SU-DHL-6 (cell line): ENCODE measurements around the gene RNF182.

Experiments
- H2AFZ ChIP-seq: fragments of 200-600 bp; sonication (generic); 2 replicates; pipeline ENCODE4 v1.6.1; 2014; ENCODE audit warnings: low read depth, mild to moderate bottlenecking, moderate library complexity, mixed read lengths, antibody characterized with exemption, low read length; ENCODE audit not compliant: severe bottlenecking
- H3F3A ChIP-seq: fragments of 200-600 bp; shearing (Covaris generic); 2 replicates; pipeline ENCODE4 v1.6.0; 2016; ENCODE audit warnings: antibody characterized with exemption, mild to moderate bottlenecking; ENCODE audit not compliant: insufficient read depth
- H3K27ac ChIP-seq: fragments of 200-600 bp; sonication (generic); 2 replicates; pipeline ENCODE4 v1.5.1; 2016; ENCODE audit warnings: low read depth, mild to moderate bottlenecking, low read length, moderate library complexity, mixed read lengths
- H3K27me3 ChIP-seq: fragments of 200-600 bp; sonication (generic), shearing (Covaris generic); 2 replicates; pipeline ENCODE4 v1.6.0; 2014; ENCODE audit warnings: mild to moderate bottlenecking, low read length
- H3K36me3 ChIP-seq: fragments of 200-600 bp; sonication (generic); 2 replicates; pipeline ENCODE4 v1.6.1; 2014; ENCODE audit warnings: mild to moderate bottlenecking, low read length, mixed read lengths
- H3K4me2 ChIP-seq: fragments of 300-600, 200-600 bp; shearing (Covaris generic), sonication (generic); 2 replicates; pipeline ENCODE4 v1.6.0; 2014; ENCODE audit warnings: low read length, low read depth, mild to moderate bottlenecking; ENCODE audit not compliant: poor library complexity, severe bottlenecking
- H3K4me3 ChIP-seq: fragments of 200-600 bp; sonication (generic); 2 replicates; pipeline ENCODE4 v1.5.1; 2014; ENCODE audit warnings: antibody characterized with exemption, low read length, mild to moderate bottlenecking, mixed read lengths; ENCODE audit not compliant: insufficient read depth, poor library complexity, severe bottlenecking
- H3K79me2 ChIP-seq: fragments of 200-600 bp; sonication (generic); 2 replicates; pipeline ENCODE4 v1.6.1; 2014; ENCODE audit warnings: mild to moderate bottlenecking, low read length, moderate library complexity; ENCODE audit not compliant: insufficient read depth
- H3K9ac ChIP-seq: fragments of 200-600 bp; sonication (generic); 2 replicates; pipeline ENCODE4 v1.7.0; 2014; ENCODE audit warnings: mild to moderate bottlenecking, low read length
- H3K9me2 ChIP-seq: fragments of 200-600 bp; sonication (generic); replicated peaks from 2 replicates; pipeline ENCODE4 v1.6.1; 2014; ENCODE audit warnings: low read length; ENCODE audit not compliant: insufficient read depth
- H3K9me3 ChIP-seq: fragments of 200-600 bp; sonication (generic); 2 replicates; pipeline ENCODE4 v1.6.1; 2014; ENCODE audit warnings: low read length, mixed read lengths; ENCODE audit not compliant: insufficient read depth
- H4K20me1 ChIP-seq: fragments of 200-600 bp; sonication (generic); 2 replicates; pipeline ENCODE4 v1.6.1; 2014; ENCODE audit warnings: low read depth, mild to moderate bottlenecking, antibody characterized with exemption, low read length, moderate library complexity, mixed read lengths
- EZH2phosphoT487 ChIP-seq: fragments of 200-600 bp; sonication (generic), shearing (Covaris generic); conservative IDR thresholded peaks from 2 replicates; pipeline ENCODE4 v1.6.1; 2018; ENCODE audit warnings: mild to moderate bottlenecking, antibody characterized with exemption, low read length, moderate library complexity, mixed read lengths
- TF ChIP-seq, protein P1 (sequence below): fragments of 200-600 bp; sonication (generic); IDR thresholded peaks from one replicate; pipeline ENCODE4 v1.5.1; 2017; ENCODE audit warnings: antibody characterized with exemption, mild to moderate bottlenecking, low read length, moderate library complexity; ENCODE audit not compliant: insufficient read depth, poor library complexity, severe bottlenecking

The RNF182 gene

DNA sequence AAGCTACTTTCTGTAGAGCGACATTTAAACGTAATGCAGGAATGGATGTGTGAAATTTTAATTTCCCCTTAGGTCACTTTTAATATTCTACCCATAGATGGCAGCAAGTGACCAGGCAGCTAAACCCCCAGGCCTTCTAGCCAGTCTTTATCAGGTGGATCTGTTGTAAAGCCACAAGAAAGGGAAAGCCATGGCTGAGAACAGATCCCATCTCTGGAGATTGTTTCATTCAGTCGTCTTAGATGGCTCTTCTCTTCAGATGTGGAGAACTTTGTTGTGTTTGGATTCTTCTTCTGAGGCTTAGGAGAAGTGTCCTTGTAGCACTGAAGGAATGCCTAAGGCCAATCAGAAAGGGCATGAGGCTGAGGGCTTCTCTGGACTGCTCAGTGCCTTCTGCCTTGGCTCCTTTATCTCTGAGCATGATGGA lies 15.8 kb upstream of the RNF182 start:
- H3K4me3 ChIP-seq, result no peak overlapping the region
- no peaks in the 10 kb centered on the region for H4K20me1 ChIP-seq
- no peaks in the 10 kb centered on the region for H3K79me2 ChIP-seq
- H3K27me3 ChIP-seq, result no peaks in the 10 kb centered on the region
- H3K4me2 ChIP-seq, result no peak overlapping the region
- TF ChIP-seq, protein P1, sequence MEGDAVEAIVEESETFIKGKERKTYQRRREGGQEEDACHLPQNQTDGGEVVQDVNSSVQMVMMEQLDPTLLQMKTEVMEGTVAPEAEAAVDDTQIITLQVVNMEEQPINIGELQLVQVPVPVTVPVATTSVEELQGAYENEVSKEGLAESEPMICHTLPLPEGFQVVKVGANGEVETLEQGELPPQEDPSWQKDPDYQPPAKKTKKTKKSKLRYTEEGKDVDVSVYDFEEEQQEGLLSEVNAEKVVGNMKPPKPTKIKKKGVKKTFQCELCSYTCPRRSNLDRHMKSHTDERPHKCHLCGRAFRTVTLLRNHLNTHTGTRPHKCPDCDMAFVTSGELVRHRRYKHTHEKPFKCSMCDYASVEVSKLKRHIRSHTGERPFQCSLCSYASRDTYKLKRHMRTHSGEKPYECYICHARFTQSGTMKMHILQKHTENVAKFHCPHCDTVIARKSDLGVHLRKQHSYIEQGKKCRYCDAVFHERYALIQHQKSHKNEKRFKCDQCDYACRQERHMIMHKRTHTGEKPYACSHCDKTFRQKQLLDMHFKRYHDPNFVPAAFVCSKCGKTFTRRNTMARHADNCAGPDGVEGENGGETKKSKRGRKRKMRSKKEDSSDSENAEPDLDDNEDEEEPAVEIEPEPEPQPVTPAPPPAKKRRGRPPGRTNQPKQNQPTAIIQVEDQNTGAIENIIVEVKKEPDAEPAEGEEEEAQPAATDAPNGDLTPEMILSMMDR, result peak; percentile 85
- no peak for TF ChIP-seq EZH2phosphoT487
- H3K36me3 ChIP-seq, result no peaks in the 10 kb centered on the region
- H3K9me3 ChIP-seq, result no peaks in the 10 kb centered on the region
- no peaks in the 10 kb centered on the region for H3K9me2 ChIP-seq
- no peak overlapping the region for H2AFZ ChIP-seq
- no peak overlapping the region for H3K9ac ChIP-seq
- H3F3A ChIP-seq, result no peaks in the 10 kb centered on the region
- H3K27ac ChIP-seq, result no peak overlapping the region

- H2AFZ ChIP-seq, result no peak overlapping the region
- H3K9me3 ChIP-seq, result no peaks in the 10 kb centered on the region
- no peak overlapping the region for H3K4me3 ChIP-seq
- TF ChIP-seq, protein P1, result no peak
- no peak for TF ChIP-seq EZH2phosphoT487
- no peaks in the 10 kb centered on the region for H3K36me3 ChIP-seq
- no peak overlapping the region for H3K27ac ChIP-seq
- no peaks in the 10 kb centered on the region for H3K79me2 ChIP-seq
- no peaks in the 10 kb centered on the region for H4K20me1 ChIP-seq
- no peak overlapping the region for H3K4me2 ChIP-seq
- no peak overlapping the region for H3K9ac ChIP-seq
- H3F3A ChIP-seq, result no peaks in the 10 kb centered on the region
- H3K27me3 ChIP-seq, result no peaks in the 10 kb centered on the region
- H3K9me2 ChIP-seq, result no peaks in the 10 kb centered on the region
These were observed 14.3 kb upstream of the RNF182 start for GRCh38 chr6:13910443-13910842.

DNA sequence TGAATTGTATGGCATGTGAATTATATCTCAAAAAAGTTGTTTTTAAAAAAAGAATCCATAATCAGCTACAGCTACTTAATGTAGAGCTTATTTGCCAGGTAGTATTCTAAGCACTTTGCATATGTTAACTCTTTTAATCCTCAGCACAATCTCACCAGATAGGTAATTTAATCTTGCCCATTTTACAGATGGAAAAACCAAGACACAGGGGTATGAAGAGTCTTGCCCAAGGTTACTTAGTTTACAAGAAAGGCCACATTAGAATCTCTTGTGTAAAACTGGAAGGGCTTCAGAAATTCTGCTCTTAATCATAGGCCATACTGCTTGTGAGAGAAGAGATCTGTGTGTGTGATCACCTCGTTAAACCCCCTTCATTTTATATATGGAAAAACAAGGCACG lies 13.4 kb upstream of the RNF182 start:
- Histone ChIP-seq H3K9me2 (no peaks in the 10 kb centered on the region), H3K9ac (no peak overlapping the region), H2AFZ (no peak overlapping the region), H3K4me2 (no peak overlapping the region), H3K79me2 (no peaks in the 10 kb centered on the region), H3K27me3 (no peaks in the 10 kb centered on the region), H3K36me3 (no peaks in the 10 kb centered on the region), H3F3A (no peaks in the 10 kb centered on the region), H4K20me1 (no peaks in the 10 kb centered on the region), H3K9me3 (no peaks in the 10 kb centered on the region), H3K27ac (no peak overlapping the region), H3K4me3 (no peak overlapping the region)
- TF ChIP-seq EZH2phosphoT487, result no peak
- TF ChIP-seq, protein P1, result no peak
